K562 (cell line): ENCODE data around the gene DIP2A. TPM values are rescaled to one million over a fixed set of nuclear protein-coding genes. Genes with fewer than 3 reads are reported as not detected.

Experiments
- ATF7 ChIP-seq: fragments of 450-650 bp; IDR thresholded peaks from 2 replicates; pipeline ENCODE4 v1.7.1; 2014; ENCODE audit warnings: mild to moderate bottlenecking, moderate library complexity
- GATAD2B ChIP-seq: fragments of 450-650 bp; IDR thresholded peaks from 2 replicates; pipeline ENCODE4 v1.6.1; 2017; ENCODE audit warnings: mild to moderate bottlenecking, borderline replicate concordance
- GTF2E2 ChIP-seq: fragments of 200-800 bp; sonication (Bioruptor generic); IDR thresholded peaks from 2 replicates; pipeline ENCODE4 v1.6.1; 2016; ENCODE audit warnings: missing genetic modification characterization, missing compliant biosample characterization
- HNRNPLL ChIP-seq: fragments of 200-400 bp; formaldehyde crosslinking; IDR thresholded peaks from 2 replicates; pipeline ENCODE4 v1.6.1; 2017; ENCODE audit warnings: low read length, low read depth, mild to moderate bottlenecking; ENCODE audit not compliant: poor library complexity, severe bottlenecking
- HSF4 ChIP-seq: fragments of 250-450 bp; sonication (Bioruptor Pico); IDR thresholded peaks from 2 replicates; pipeline ENCODE4 v2.1.2; 2022; ENCODE audit warnings: mild to moderate bottlenecking, moderate library complexity, borderline replicate concordance
- ILK ChIP-seq: fragments of 450-650 bp; IDR thresholded peaks from 2 replicates; pipeline ENCODE4 v1.6.1; 2016; ENCODE audit warnings: missing genetic modification characterization, low read depth, mild to moderate bottlenecking, missing compliant biosample characterization, moderate library complexity, borderline replicate concordance
- KLF6 ChIP-seq: fragments of 250-450 bp; sonication (Bioruptor Pico); IDR thresholded peaks from 2 replicates; pipeline ENCODE4 v1.4.0; 2020; ENCODE audit warnings: mild to moderate bottlenecking, moderate library complexity, borderline replicate concordance
- MEIS2 ChIP-seq: fragments of 450-650 bp; IDR thresholded peaks from 2 replicates; pipeline ENCODE4 v1.6.1; 2014; ENCODE audit warnings: mild to moderate bottlenecking; ENCODE audit not compliant: partially characterized antibody
- MLX ChIP-seq, 2 experiments: fragments of 450-650 bp in 1 of 2; sonication (generic) in 1 of 2; formaldehyde crosslinking; conservative IDR thresholded peaks; 2 replicates each; pipeline versions ENCODE4 v1.4.0 to v1.8.1; 2020 to 2022; ENCODE audit warnings: mild to moderate bottlenecking in 1 of 2, missing genetic modification reagents in 1 of 2
- MXI1 ChIP-seq: IDR thresholded peaks from 2 replicates; pipeline ENCODE4 v1.6.1; 2011; ENCODE audit warnings: low read depth, mild to moderate bottlenecking, improper control_type of control experiment, low read length
- NR2C1 ChIP-seq, 2 experiments: fragments of 450-650 bp; IDR thresholded peaks; 2 replicates each; pipeline ENCODE4 v1.6.1; 2017; ENCODE audit warnings: mild to moderate bottlenecking in 2 of 2, antibody characterized with exemption in 1 of 2, inconsistent platforms in 1 of 2, missing compliant biosample characterization in 1 of 2, missing genetic modification characterization in 1 of 2
- OTX1 ChIP-seq: fragments of 450-650 bp; formaldehyde crosslinking; IDR thresholded peaks from 2 replicates; pipeline ENCODE4 v1.4.0; 2022; ENCODE audit warnings: mild to moderate bottlenecking
- PYGO2 ChIP-seq: fragments of 450-650 bp; IDR thresholded peaks from 2 replicates; pipeline ENCODE4 v1.6.1; 2016; ENCODE audit warnings: mild to moderate bottlenecking, missing genetic modification characterization, moderate library complexity, missing compliant biosample characterization
- SLC30A9 ChIP-seq: fragments of 250-450 bp; sonication (Bioruptor Pico); IDR thresholded peaks from 2 replicates; pipeline ENCODE4 v1.8.0; 2022; ENCODE audit warnings: mild to moderate bottlenecking, moderate library complexity
- STAT5A ChIP-seq: IDR thresholded peaks from 2 replicates; pipeline ENCODE4 v1.6.1; 2012; ENCODE audit warnings: low read length, inconsistent platforms, borderline replicate concordance
- TEAD2 ChIP-seq: fragments of 450-650 bp; IDR thresholded peaks from 2 replicates; pipeline ENCODE4 v1.6.1; 2016; ENCODE audit warnings: missing genetic modification characterization, control low read depth, missing compliant biosample characterization
- ZNF395 ChIP-seq: fragments of 200-800 bp; sonication (Bioruptor generic); IDR thresholded peaks from 2 replicates; pipeline ENCODE4 v1.6.1; 2017; ENCODE audit warnings: missing genetic modification characterization, missing compliant biosample characterization
- ZNF507 ChIP-seq: conservative IDR thresholded peaks from 2 replicates; pipeline ENCODE4 v1.6.1; 2017; ENCODE audit warnings: missing genetic modification characterization, missing compliant biosample characterization
- ZNF592 ChIP-seq: fragments of 450-650 bp; IDR thresholded peaks from 2 replicates; pipeline ENCODE4 v1.6.1; 2017; ENCODE audit warnings: antibody characterized with exemption, mild to moderate bottlenecking
- ZNF644 ChIP-seq: fragments of 200-800 bp; sonication (Bioruptor generic); IDR thresholded peaks from 2 replicates; pipeline ENCODE4 v1.6.1; 2016; ENCODE audit warnings: low read depth, missing genetic modification characterization, missing compliant biosample characterization
- ZNF668 ChIP-seq: fragments of 250-450 bp; sonication (Bioruptor Pico); IDR thresholded peaks from 2 replicates; pipeline ENCODE4 v1.8.0; 2022; ENCODE audit warnings: mild to moderate bottlenecking, inconsistent platforms
- ZNF79 ChIP-seq: fragments of 250-450 bp; sonication (Bioruptor Pico); IDR thresholded peaks from 2 replicates; pipeline ENCODE4 v1.4.0; 2020; ENCODE audit warnings: low read depth, mild to moderate bottlenecking, moderate library complexity
- polyA plus RNA-seq, 8 experiments: library from polyadenylated mRNA; depleted of rRNA in 4 of 8; stranded (reverse) in 5 of 8; unstranded in 3 of 8; fragments of >200 nt; fragmentation: Nextera tagmentation in 2 of 8; fragmentation: Illumina TruSeq in 1 of 8; extraction: Ambion mirVana in 2 of 8; extraction: Trizol in 1 of 8; gene quantifications; 2 replicates each; pipeline versions ENCODE4 v1.2.1 to v1.2.3, GENCODE V29; 2011 to 2014; ENCODE audit warnings: inconsistent platforms in 1 of 8, missing spikeins in 1 of 8
- total RNA-seq, 7 experiments: library from RNA; depleted of rRNA in 6 of 7; stranded (reverse); fragments of >200 nt in 6 of 7; fragmentation: Illumina TruSeq in 2 of 7; extraction: Trizol in 2 of 7; gene quantifications; 2 replicates each; pipeline versions ENCODE4 v1.2.1 to v1.2.3, GENCODE V29; 2011 to 2021; ENCODE audit warnings: low replicate concordance in 1 of 7

Gene DIP2A
- total and polyA plus RNA-seq, 9 of the 15 experiments (the other 6 are each of a cell fraction or from before 2014, with no cell fraction given): 4.3 to 34.5 (median 20.3) TPM

GRCh38 chr21:46518983-46519583 is 60.4 kb downstream of the DIP2A start (continued):
- TF ChIP-seq ZNF592: peak; percentile 99
- no peak for TF ChIP-seq OTX1
- TF ChIP-seq MXI1: peak; percentile 89
- TF ChIP-seq MLX (CRISPR knock-in tag; conservative IDR thresholded peaks at IDR 0.05): no peak
- peak; percentile 98 for TF ChIP-seq ZNF395 (CRISPR knock-in tag)
- peak; percentile 32; the same call in 1 of the 2 replicates for TF ChIP-seq ZNF507 (tag)
- 0 out of 2 replicates have a peak, but pooled peaks have one; percentile 12 for TF ChIP-seq GATAD2B
- TF ChIP-seq ATF7: peak; percentile 43; the same call in 1 of the 2 replicates
- TF ChIP-seq ZNF79 (CRISPR knock-in tag): peak; percentile 79; the same call in 1 of the 2 replicates
- peak; percentile 89 for TF ChIP-seq ZNF668
- TF ChIP-seq TEAD2: peak; percentile 89
- TF ChIP-seq KLF6 (CRISPR knock-in tag): peak; percentile 93; the same call in 1 of the 2 replicates
- peak; percentile 64; the same call in 1 of the 2 replicates for TF ChIP-seq ILK (tag)
- TF ChIP-seq HNRNPLL: no peak
- TF ChIP-seq PYGO2 (tag): peak; percentile 92
- peak; percentile 78; the same call in 1 of the 2 replicates for TF ChIP-seq HSF4 (CRISPR knock-in tag)
- TF ChIP-seq NR2C1 (IDR thresholded peaks at IDR 0.05): peak; percentile 72
- TF ChIP-seq NR2C1 (tag; IDR thresholded peaks at IDR 0.05): peak; percentile 90
- TF ChIP-seq MEIS2: peak; percentile 86
- peak; percentile 89 for TF ChIP-seq STAT5A
- peak; percentile 98 for TF ChIP-seq ZNF644 (tag)
- TF ChIP-seq GTF2E2: no peak
- TF ChIP-seq SLC30A9: no peak
